HG03565 (cell line): Measurements from ENCODE around the gene UIMC1.

Source experiments
- ATAC-seq: cut with Tn5 transposase; IDR thresholded peaks from one replicate; pipeline ENCODE4 v1.9.1; 2021; ENCODE audit warnings: mild to moderate bottlenecking, moderate library complexity; ENCODE audit not compliant: unreplicated experiment

Gene UIMC1

DNA sequence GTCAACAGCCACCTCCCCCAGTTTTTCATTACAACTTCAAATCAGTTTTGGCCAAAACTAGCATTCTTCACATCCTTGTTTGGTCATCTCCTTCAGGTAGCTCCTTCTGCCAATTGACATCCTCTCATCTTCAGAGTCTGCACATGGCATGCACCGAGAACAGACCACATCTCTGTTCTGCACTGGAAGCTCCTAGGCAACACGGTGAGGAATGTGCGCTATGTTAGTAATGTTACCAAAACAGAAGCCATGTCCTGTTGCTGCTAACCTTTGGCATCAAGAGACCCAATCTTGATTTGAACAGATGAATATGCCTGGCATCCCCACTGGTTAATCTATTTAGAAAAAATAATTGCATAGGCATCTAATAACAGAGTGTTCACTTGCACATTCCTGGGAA is 102.3 kb downstream of the UIMC1 start:
- no peak for ATAC-seq

DNA sequence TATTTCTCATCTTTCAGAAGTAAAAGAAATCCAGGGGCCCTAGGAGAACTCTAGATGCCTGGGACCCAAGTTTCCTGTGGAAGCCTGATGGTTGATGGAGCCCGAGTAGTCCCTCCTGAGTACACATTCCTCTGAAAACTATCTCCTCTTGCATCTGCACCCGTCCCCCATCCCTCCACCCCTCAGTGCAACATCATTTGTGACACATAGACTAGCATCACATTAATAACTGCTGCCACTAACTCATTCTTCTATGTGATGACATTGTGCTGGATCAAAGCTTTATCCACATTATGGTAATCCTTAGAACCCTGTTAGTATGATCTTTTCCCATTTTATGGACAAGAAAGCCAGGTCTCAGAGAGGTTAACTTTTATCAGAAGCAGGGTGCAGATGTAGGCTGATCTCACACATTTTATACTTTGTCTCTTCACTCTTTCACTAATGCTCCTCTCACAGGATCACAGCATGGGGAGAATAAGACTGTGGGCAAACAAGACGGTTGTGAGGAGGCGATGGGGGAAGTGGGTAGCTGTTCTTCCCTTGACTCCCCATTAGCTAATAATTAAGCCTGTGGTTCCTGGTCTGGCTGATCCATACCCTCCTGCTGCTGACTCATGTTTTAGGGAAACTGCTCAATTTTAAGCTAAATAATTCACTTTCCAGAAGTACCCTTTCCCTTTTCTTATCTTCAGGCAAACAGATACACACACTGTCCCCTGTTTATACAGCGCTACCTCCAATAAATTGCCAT is 103.5 kb downstream of the UIMC1 start:
- ATAC-seq, result no peak

DNA sequence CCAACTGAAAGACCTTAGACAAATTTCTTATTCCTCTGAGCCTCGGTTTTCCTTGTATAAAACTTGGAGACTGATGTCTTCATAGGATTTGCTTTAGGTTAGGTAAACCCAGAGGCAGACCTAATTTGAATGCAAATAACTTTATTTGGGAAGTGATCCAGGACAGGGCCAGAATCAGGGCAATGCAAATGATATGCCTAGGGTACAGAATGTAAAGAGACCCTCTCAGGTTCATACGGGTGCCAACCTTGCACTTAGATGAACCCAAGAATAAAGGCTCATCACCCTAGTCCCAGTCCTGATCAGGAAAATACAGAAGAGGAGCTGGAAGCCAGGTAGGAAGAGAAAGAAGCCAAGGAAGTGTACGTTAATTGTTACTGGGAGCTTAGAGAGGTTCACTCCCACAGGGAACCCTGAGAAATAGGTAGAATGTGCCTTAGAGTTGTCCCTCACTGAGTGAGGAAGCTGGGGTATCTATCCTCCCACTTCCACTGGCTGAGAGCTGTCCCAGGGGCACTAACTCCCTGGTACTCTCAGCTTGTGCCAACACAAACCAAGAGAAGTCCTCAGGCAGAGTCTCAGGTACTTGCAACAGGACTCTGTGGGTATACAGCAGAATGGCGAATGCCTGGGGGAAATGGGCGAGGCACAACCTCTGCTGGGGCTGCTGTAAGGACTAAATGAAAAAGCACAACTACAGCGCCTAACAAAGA is 104.3 kb downstream of the UIMC1 start:
- ATAC-seq, result no peak

DNA sequence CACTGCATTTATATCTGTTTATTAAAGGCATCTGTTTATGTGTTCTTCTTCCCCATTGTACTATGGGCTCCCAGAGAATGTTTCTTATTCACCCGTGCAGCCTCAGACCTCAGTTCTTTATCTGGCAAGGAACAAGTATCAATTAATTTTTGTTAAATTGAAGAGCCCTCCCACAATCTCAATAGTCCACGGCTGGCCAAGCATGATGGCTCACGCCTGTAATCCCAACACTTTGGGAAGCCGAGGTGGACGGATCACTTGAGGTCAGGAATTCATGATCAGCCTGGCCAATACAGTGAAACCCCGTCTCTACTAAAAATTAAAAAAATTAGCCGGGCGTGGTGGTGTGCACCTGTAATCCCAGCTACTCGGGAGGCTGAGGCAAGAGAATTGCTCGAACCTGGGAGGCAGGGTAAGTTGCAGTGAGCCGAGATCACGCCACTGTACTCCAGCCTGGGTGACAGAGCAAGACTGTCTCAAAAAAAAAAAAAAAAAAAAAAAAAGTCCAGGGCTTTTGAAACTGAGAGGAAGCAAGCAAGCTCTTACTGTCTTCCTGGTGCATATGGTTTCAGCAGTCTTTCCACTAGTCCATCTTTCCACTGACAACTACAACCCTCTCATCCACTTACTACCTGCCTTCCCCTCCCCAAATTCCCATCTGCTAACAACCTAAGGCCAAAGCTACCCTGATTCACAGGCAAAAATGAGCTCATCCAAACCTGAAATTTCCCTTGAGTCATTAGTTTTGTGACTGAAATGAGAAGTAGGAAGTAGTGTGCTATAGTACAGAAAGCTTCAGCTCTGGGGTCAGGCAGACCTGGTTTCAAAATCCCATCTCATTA is 105.1 kb downstream of the UIMC1 start:
- ATAC-seq, result no peak

DNA sequence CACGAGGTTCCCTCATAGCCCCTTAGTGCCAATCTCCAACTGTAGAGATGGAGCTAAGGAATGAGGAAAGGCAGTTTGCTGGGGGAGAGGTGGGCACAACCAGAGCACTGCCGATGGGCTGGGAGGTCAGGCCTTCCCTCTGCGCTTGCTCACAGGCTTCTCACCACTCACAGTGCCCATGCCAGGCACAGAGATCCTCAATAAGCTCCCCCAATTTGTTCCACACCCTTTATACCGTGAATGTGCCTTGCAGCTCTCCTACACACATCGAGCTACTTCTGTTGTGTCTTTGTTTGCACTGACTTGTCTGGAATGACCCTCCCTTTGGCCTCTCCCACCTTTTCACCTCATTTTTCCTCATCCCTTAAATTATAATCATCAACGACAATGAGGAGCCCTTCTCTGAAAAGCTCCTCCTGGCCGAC is 105.8 kb downstream of the UIMC1 start:
- no peak for ATAC-seq

DNA sequence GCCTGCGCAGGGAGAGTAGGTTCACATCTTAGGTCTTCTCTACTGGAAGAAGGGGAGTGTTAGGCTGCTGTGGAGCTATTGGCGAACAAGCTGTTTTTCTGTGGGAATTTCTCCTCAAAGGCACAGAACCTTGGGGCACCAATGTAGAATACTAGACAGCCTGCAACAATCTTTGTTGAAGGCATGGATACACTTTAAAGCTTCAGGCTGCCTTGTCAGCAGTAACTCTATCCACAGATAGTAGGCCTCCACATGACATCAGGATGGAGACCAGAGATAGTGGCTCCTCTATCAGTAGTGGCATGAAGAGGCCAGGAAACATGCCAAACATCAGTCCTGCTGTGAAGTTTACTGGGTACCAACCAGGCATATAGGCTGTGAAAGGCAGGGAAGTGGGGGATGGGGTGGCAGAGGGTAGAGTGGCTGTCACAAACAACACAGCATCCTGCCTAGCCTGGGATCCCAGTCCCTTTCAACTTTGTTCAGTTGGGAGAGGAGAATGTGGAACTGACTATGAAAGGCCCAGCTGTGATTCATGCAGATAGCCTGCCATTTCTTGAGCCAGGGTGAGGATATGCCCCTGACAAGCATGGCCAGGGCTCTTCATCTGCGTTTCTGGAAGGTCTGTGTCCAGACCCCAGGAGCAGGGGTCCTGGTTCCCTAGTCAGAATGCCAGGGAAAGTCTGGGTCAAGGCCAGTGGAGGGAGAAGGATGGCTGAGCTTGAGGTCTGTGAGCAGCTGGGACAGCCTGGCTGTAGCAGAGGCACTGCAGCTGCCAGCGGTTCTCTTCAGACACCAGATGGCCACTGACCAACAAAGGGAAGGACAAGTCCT is 106.4 kb downstream of the UIMC1 start:
- ATAC-seq, result no peak

DNA sequence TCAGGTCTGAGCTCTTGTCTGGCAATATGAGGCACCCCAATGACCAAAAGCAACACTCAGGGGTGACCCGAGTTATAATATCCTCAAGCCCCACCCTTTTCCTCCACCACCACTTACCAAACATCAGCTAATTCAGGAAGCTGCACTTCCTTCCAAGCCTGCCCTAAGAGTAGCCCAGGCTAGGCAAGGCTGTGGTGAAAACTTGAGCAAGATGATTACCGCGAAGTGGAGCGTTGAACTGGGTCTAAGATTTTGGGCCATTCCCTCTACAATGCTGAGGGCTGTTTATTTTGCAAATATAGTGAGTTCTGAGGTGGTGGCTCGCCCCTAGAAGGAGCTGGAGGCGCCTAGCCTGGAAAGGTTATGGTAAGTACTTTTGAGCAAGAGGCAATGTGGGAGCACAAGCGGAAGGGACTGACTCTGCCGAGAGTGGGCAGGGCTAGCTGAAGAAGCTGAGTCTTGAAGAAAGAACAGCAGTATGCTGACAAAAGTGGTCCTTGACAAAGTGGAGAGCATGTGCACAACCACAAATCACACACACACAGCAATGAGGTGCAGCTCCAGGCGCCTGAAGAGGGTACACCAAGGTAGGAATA is 107.2 kb downstream of the UIMC1 start, which contains the start of gene HK3:
HK3 (minus strand) TSS at position 51 of the 596 bp plus-strand sequence. CDS start 3,187 bp downstream, outside the sequence.
- ATAC-seq, result no peak

DNA sequence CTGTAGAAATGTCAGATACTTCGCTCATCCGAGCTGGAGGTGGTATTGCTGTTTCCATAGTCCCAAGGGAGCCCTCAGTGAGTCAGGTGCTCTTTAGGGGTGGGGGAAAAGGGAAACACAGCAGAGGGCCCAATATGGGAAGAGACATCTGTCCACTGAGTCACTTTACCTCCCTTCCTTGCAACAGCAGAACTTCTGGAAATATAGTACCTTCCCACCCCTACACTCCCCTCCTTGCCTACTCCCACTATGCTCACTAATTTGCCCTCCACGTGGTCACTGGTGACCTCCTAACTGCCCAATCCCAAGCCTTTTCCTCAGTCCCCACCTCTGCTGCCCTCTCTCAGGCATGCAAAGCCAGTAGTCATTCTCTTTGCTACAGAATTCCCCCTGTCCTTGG is 109.3 kb downstream of the UIMC1 start:
- no peak for ATAC-seq

DNA sequence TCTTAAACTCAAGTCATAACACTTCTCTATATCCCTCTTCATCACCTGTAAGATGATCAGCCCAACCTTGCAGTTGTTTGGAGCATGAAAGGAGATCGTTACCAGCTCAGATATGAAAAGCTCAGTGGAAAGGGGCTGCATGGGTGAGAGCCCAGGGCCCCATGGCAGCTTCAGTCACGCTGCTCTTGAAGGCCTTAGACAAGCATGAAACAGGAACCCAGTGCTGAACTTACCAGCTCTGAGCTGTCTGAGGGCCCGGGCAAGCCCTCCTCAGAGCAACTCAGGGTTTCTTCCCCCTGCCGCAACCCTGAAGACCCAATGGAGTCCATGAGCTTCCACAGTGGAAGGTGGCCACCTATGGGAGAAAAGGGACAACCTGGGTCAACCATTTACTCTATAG is 110.7 kb downstream of the UIMC1 start:
- no peak for ATAC-seq

DNA sequence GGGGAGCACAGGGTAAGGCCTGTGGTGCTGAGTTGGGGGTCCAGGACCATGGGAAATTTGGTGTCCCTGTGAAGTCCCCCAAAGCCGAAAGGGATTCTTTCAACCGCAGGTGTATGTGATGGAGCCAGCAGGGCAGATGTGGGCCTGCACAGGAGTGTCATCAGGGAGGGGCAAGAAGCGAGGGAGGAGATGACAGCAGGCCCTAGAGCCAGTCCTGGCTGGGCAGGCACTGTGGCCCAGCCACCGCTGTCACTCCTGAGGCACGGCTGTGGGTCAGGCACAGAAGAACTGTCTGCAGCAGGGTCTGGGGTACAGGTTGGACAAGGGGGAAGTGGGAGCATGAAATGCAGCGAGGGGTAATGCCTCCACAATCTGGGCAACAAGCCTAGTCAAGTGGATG is 112.3 kb downstream of the UIMC1 start:
- no peak for ATAC-seq

DNA sequence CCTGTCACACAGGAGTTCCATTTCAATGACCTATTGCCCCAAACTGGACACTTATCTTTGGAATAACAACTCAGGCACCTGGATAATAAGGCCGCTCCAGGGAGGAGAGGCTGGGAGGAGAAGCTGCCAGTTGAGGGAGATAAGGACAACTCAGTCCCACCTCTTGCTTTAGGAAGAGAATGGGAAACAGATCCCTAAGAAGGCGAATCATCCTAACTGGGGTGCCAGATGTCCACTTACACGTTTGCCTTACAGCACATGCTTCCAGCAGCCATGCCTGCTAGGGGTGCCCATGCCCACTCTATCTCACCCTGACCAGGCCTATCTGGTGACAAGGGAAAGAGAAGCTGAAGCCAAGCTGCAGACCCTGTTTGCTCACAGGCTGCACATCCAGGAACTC is 113.9 kb downstream of the UIMC1 start:
- no peak for ATAC-seq

DNA sequence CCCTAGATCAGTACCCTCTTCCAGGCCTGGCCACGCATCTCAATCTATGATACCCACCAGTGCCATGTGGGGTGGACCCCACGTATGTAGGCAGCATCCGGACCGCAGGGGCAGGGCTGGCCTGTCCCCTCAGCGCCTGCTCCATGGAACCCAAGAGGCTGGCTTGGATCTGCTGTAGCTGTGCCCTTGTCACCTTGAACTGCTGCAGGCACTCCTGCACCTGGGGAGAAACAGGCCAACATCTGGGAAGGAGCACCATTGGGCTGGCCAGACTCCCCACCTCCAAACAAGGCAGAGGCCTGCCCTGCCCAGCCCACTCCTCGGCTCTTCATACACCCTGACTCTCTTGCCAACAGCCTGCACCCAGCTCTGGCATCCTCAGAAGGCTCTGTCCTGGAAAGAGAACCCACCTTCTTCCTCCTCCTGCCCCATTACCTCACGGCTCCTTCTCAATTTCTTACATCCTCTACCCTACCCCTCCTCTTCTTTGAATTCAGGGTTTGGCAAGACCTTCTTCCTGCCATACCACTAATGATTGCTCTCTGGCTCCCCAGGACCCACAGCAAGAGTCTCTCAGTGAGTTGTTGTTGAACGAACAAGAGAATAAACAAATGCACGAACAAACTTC is 115.1 kb downstream of the UIMC1 start:
- ATAC-seq, result no peak

DNA sequence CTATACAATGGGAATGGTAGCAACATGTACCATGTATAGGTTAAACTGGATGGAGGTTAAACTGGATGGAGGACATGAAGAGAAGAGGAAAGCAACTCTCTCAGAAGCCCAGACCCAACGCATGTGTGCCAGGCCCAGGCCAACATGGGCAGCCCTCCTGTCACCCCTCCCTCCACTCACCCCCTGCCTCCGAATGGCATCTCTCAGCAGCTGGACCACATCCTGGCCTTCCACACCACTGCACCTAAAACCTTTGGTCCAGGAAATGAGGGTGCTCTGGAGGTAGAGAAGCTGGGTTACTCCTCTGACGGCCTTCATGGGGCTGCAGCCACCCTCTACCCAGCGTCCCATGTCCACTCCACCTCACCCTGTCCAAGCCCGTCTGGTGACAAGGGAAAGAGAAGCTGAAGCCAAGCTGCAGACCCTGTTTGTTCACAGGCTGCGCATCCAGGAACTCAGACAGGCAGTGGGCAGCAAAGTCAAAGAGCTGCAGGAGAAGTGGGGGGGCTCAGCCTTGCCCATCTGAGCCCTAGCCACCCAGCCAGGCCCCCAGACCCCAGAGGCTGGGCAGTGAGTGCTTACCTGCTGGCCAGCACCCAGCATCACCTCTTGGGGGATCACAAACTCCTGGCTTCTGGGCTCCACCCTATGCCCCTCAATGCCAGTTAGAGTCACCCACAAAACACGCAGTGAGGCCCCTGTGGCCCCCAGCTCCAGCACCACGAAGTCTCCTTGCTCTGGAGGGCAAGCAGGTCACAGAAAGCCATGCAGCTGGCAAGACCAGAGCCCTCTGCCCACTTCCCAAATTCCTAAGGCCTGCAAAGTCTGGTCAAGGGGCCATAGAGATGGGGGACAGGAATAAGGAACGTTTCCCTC is 115.9 kb downstream of the UIMC1 start:
- no peak for ATAC-seq

DNA sequence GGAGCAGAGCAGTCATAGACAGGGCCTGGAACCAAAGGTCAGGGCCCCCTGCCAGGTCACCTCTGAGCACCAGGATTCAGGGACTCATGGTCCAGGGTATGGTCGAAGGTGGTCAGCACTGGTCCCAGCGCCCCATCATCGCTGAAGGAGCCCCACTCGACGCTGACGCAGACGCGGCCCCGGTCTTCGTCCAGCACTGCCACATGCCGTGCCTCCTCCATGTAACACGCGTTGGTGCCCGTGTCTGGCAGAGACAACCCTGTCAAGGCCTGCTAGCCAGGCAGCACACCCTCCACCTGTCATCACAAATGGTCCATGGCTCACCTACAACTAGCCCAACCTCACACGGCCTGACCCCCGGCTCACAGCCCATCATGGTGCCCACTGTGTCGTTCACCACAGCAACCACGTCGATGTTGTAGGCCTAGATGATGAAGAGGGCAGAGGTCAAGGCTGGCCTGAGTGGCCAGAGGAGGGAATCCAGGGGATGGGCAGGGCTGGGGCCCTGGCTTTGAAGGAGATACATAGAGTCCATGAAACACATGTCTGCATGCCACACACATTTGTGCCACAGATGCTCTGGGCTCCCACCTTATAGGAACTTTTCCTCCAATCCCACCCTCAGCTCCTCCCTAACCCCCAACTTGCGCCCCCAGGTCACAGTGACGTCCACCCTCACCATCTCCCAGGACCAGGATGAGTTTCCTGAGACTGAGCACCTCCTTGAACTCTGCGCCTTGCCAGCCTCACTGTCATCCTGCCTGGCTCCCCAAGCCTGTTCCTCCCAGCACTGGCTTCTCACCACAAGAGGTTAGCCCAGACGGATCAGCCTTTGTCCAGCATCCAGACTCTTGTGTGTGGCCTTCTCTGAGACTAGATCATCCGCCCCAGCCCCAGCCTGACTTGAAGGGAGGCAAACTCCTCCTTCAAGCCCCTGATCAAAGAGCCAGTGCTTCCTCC is 117.0 kb downstream of the UIMC1 start:
- no peak for ATAC-seq

DNA sequence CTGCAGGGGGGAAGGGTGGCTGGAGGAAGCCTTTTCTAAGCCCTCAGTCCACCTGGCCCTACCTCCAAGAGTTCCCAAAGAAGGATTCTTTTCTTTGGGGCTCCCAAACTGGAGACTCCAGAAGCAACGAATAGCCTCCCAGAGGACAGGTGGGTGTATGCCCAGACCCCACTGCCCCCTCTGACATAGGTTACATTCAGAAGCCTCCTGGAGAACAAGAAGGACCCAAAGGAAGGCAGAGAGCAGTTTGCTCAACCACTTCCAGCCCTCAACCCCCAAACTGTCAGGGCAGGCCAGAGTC is 117.8 kb downstream of the UIMC1 start:
- no peak for ATAC-seq

DNA sequence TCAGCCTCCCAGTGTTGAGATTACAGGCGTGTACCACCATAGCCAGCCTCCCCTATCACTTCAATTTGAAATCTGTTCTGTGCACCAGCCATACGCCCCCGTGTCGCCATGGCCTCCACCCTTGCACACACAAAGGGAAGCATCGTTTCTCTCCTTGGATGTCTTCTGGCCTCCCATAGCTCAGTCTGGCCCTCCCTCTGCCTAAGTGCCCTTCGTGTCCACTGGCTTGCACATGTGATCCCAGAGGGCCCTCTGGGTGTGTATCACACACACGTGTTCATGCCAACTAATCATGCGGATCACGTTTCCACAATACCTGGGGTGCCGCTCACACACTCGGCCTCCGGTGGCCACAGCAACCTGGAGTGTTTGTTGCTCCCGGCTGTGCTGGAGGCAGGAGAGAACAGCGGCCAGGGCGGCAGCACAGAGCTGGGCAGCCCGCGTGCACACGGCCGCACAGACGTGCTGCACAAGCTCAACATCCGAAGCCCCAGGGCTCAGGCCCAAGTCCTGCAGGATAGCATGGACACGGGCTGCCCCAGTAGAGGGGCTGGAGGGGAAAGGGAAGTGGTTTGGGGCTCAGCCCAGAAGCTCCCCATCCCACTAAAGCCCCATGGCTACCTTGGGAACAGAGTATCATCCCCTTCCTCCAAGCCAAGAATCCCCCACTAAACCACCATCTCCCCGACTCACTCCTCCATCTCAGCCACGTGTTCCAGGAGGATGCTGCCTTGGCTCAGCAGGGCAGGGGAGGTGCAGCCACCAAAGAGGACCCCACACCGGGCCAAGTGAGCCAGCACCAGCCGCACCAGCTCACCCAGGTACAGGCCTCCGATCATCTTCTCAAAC is 118.3 kb downstream of the UIMC1 start:
- ATAC-seq, result no peak

DNA sequence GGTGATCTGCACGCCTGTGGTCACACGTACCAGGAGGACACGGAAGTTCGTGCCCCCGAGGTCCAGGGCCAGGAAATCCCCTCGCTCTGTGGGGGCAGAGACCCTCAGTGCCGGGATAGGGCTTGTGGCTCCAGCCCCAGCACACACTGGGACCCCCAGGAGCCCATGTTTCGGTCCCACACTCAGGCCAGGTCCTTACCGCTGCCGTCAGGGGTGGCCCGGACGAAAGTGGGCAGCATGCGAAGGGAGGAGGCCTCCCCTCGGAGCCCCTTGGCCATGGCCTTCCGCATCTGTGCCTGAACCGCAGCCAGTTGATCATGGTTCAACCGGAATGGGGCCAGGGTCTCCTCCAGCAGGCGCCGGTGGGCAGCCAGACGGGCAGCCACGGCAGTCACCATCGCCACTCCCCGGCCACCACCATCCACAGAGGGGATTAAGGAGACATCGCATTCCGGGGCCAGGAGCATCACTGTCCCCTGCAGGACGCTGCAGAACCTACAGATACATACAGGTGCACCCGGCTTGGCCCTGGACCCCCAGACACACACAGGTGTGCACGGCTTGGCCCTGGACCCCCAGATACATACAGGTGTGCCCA is 119.2 kb downstream of the UIMC1 start:
- no peak for ATAC-seq
